A673 (cell line): ENCODE data around the gene GLIPR1. TPM values are rescaled to one million over a fixed set of nuclear protein-coding genes. Genes with fewer than 3 reads are reported as not detected.
"Not testable (repeated sequence)": the region's sequence is repeated elsewhere in the genome, so short reads cannot be mapped to it uniquely, and the experiment has no call there.

Experiments used
- BruUV-seq: library from RNA; stranded (reverse); fragments of 400-500 nt; replicated peaks from 2 replicates; lab custom pipeline; 2021; lab: Mats Ljungman, UMichigan
- CTCF ChIA-PET: fragments of 300-600 bp; sonication (Branson Sonifier 250); formaldehyde crosslinking; loops from one replicate; lab custom pipeline; 2022; ENCODE audit warnings: antibody characterized with exemption; lab: Charles Lee
- POLR2A ChIA-PET: fragments of 300-600 bp; sonication (Branson Sonifier 250); formaldehyde crosslinking; loops from one replicate; lab custom pipeline; 2022; ENCODE audit warnings: antibody characterized with exemption; ENCODE audit not compliant: low non-redundant PET; lab: Charles Lee
- DNase-seq: peaks from one replicate; pipeline ENCODE4 v3.0.0-alpha.2; 2015; ENCODE audit warnings: low spot score
- H3K27ac ChIP-seq: fragments of 200-600 bp; sonication (generic); 2 replicates; pipeline ENCODE4 v1.5.1; 2016; ENCODE audit warnings: mixed run types, low read depth, mild to moderate bottlenecking, mixed read lengths, antibody characterized with exemption, low read length; ENCODE audit not compliant: poor library complexity, severe bottlenecking
- H3K27me3 ChIP-seq: fragments of 200-600 bp; sonication (generic); replicated peaks from 2 replicates; pipeline ENCODE4 v1.6.1; 2017; ENCODE audit warnings: mixed run types, low read depth, mild to moderate bottlenecking, mixed read lengths, antibody characterized with exemption, low read length; ENCODE audit not compliant: insufficient read depth, poor library complexity
- H3K36me3 ChIP-seq: fragments of 200-600 bp; sonication (generic); 2 replicates; pipeline ENCODE4 v1.6.1; 2016; ENCODE audit warnings: mixed run types, mild to moderate bottlenecking, mixed read lengths, antibody characterized with exemption, low read length; ENCODE audit not compliant: insufficient read depth, poor library complexity, severe bottlenecking
- H3K4me1 ChIP-seq: fragments of 200-600 bp; sonication (generic); 2 replicates; pipeline ENCODE4 v1.6.1; 2017; ENCODE audit warnings: mixed run types, mild to moderate bottlenecking, mixed read lengths, antibody characterized with exemption, low read length; ENCODE audit not compliant: insufficient read depth, poor library complexity, severe bottlenecking
- H3K4me3 ChIP-seq: fragments of 200-600 bp; sonication (generic); 2 replicates; pipeline ENCODE4 v1.5.1; 2016; ENCODE audit warnings: low read depth, mixed run types, mild to moderate bottlenecking, mixed read lengths, low read length; ENCODE audit not compliant: poor library complexity, severe bottlenecking
- H3K9me3 ChIP-seq: fragments of 200-600 bp; sonication (generic); 2 replicates; pipeline ENCODE4 v1.6.1; 2016; ENCODE audit warnings: mixed run types, low read depth, mild to moderate bottlenecking, mixed read lengths, antibody characterized with exemption, low read length; ENCODE audit not compliant: poor library complexity, severe bottlenecking
- EZH2 ChIP-seq: fragments of 200-600 bp; sonication (generic); IDR thresholded peaks from 2 replicates; pipeline ENCODE4 v1.6.1; 2017; ENCODE audit warnings: borderline replicate concordance, low read depth, mild to moderate bottlenecking, mixed read lengths, antibody characterized with exemption, low read length; ENCODE audit not compliant: poor library complexity, severe bottlenecking
- intact Hi-C: fragments of 100-400 bp; cut with micrococcal nuclease; formaldehyde crosslinking; loops from one replicate; pipeline ENCODE4 v1.10.0; 2022; ENCODE audit not compliant: unreplicated experiment
- total RNA-seq: library from RNA; stranded (reverse); gene quantifications from 2 replicates; pipeline ENCODE4 v1.2.3, GENCODE V29; 2021
- TF ChIP-seq, protein P1 (sequence below): fragments of 300-800, 200-600 bp; sonication (generic); conservative IDR thresholded peaks from 2 replicates; pipeline ENCODE4 v1.5.1; 2017; ENCODE audit warnings: low read depth, mild to moderate bottlenecking, antibody characterized with exemption, low read length, moderate library complexity, mixed read lengths

GLIPR1 gene
- total RNA-seq, 1 experiment from 2014 or later, result 19.7 TPM

DNA sequence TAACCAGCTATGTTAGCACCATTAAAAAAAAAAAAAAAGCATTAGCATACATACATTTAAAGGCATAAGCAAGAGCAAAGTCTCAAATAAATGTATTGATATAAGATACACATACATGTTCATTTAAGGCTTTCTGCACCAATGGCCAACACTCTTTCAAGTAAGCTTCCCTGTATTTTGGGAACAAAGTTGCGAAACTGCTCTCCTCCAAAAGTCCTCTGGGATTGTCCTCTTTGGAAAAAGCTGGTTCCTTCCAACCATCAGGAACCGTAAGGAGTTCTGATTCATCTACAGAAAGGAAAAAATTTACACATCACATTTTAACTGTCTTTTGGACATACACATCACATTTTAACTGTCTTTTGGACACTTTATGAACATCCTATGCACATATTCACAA is 27.6 kb downstream of the GLIPR1 start:
- Histone ChIP-seq H3K27me3 (no peaks in the 10 kb centered on the region), H3K4me1 (peaks cover 5% of the 10 kb centered on the region), H3K27ac (no peak overlapping the region), H3K36me3 (peaks cover 34% of the 10 kb centered on the region), H3K4me3 (no peak overlapping the region), H3K9me3 (no peaks in the 10 kb centered on the region)
- no TSS peak for BruUV-seq
- CTCF ChIA-PET, result interaction anchor here (1.0 kb wide), 1 partner anchor 529 kb away, joined by 3 read pairs; no protein-coding TSS in a partner anchor
- intact Hi-C loops, result loop anchor here (5.0 kb wide), 2 partner anchors 176 to 821 kb away; partner anchors contain the start of genes CAPS2 and GLIPR1L1
- POLR2A ChIA-PET, result no interaction called here
- no peak for TF ChIP-seq EZH2
- no peak for DNase-seq

DNA sequence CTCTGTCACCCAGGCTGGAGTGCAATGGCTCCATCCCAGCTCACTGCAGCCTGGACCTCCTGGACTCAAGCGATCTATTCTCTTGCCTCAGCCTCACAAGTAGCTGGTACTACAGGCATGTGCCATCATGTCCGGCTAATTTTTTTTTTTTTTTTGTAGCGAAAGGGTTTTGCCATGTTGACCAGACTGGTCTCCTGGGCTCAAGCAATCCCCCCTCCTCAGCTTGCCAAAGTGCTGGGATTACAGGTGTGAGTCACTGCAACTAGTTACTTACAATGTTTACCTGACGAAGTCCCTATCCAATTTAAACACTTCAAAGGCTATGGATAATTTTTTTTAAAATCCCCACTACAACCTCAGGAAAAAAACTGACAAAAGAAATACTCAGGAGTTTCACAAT is 29.1 kb downstream of the GLIPR1 start:
- H3K4me3 ChIP-seq, result no peak overlapping the region
- ChIA-PET CTCF (interaction anchor here (0.7 kb wide), 1 partner anchor 523 kb away, joined by 8 read pairs; no protein-coding TSS in a partner anchor), POLR2A (no interaction called here)
- H3K27me3 ChIP-seq, result no peaks in the 10 kb centered on the region
- H3K36me3 ChIP-seq, result peaks cover 19% of the 10 kb centered on the region
- no peaks in the 10 kb centered on the region for H3K9me3 ChIP-seq
- BruUV-seq, result no TSS peak
- no peak overlapping the region for H3K27ac ChIP-seq
- no peak for DNase-seq
- intact Hi-C loops, result loop anchor here (5.0 kb wide), 2 partner anchors 177 to 822 kb away; partner anchors contain the start of genes CAPS2 and GLIPR1L1
- TF ChIP-seq, protein P1, sequence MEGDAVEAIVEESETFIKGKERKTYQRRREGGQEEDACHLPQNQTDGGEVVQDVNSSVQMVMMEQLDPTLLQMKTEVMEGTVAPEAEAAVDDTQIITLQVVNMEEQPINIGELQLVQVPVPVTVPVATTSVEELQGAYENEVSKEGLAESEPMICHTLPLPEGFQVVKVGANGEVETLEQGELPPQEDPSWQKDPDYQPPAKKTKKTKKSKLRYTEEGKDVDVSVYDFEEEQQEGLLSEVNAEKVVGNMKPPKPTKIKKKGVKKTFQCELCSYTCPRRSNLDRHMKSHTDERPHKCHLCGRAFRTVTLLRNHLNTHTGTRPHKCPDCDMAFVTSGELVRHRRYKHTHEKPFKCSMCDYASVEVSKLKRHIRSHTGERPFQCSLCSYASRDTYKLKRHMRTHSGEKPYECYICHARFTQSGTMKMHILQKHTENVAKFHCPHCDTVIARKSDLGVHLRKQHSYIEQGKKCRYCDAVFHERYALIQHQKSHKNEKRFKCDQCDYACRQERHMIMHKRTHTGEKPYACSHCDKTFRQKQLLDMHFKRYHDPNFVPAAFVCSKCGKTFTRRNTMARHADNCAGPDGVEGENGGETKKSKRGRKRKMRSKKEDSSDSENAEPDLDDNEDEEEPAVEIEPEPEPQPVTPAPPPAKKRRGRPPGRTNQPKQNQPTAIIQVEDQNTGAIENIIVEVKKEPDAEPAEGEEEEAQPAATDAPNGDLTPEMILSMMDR, result no peak
- TF ChIP-seq EZH2, result no peak
- peaks cover 5% of the 10 kb centered on the region for H3K4me1 ChIP-seq

DNA sequence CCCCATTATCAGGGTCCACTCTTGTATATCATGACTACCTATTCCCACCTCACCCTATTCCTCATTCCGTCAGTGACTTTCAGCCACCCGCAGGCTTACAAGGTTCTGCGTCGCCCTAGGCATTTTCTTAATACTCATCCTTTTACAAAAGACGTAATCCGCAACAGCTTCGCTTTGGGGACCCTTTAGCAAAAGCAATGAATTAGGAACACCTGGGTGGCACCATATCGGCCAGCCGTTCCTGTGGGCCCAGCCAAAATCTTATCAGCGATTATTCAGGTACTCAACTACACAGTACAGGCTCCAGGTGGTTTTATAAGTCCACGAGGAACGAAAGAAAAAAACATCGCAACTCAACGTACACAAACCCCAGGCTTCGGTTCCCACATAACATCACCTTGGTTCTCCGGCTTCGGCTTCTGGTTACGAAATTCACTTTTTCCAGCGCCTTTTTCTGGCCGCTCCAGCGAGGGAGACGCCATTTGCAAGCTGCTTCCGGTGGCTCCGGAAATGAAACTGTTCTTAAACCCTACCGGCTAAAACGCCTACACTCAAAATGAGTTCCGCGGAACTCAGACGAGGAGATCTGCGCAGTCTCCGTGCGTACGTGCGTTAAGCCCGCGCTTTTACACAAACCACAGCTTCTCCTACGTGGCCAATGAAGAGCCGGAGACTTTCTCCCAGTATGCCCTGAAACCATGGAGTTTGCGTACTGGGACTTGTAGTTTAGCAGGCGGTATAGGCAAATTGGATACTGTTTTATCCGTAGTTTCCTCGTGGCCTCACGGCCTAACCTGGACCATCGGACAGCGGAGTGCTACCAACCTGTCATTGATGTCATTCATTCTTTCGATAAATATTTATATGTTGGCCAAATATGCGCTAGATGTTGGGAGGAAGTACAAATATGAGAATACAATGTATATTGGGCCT is 30.8 kb downstream of the GLIPR1 start, which contains the start of gene KRR1:
Gene KRR1 (minus strand): TSS at position 494 of the 933 bp plus-strand sequence. CDS start 12 bp downstream, at position 482.
- POLR2A ChIA-PET, result no interaction called here
- H3K36me3 ChIP-seq, result peaks cover 1% of the 10 kb centered on the region
- no peak for TF ChIP-seq EZH2
- TF ChIP-seq, protein P1, result no peak
- CTCF ChIA-PET, result interaction anchor here (0.7 kb wide), 1 partner anchor 526 kb away, joined by 4 read pairs; no protein-coding TSS in a partner anchor
- DNase-seq, result peak; percentile 99
- H3K4me1 ChIP-seq, result peaks cover 5% of the 10 kb centered on the region
- intact Hi-C loops, result no loop called here
- no TSS peak for BruUV-seq
- no peaks in the 10 kb centered on the region for H3K9me3 ChIP-seq
- no peaks in the 10 kb centered on the region for H3K27me3 ChIP-seq
- H3K4me3 ChIP-seq, result peak within 1 kb of the TSS; percentile 68
- peak within 1 kb of the TSS; percentile 75 for H3K27ac ChIP-seq

DNA sequence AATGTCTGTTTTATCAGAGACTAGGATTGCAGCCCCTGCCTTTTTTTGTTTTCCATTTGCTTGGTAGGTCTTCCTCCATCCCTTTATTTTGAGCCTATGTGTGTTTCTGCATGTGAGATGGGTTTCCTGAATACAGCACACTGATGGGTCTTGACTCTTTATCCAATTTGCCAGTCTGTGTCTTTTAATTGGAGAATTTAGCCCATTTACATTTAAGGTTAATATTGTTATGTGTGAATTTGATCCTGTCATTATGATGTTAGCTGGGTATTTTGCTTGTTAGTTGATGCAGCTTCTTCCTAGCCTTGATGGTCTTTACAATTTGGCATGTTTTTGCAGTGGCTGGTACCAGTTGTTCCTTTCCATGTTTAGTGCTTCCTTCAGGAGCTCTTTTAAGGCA is 40.7 kb downstream of the GLIPR1 start:
- H3K27me3 ChIP-seq, H3K36me3 ChIP-seq, BruUV-seq, POLR2A ChIA-PET, DNase-seq, H3K4me1 ChIP-seq, CTCF ChIA-PET, H3K27ac ChIP-seq, H3K4me3 ChIP-seq, H3K9me3 ChIP-seq: not testable (repeated sequence)
- intact Hi-C loops, result loop anchor here (10.0 kb wide), 1 partner anchor 824 kb away; the partner anchor contains the start of gene BBS10

DNA sequence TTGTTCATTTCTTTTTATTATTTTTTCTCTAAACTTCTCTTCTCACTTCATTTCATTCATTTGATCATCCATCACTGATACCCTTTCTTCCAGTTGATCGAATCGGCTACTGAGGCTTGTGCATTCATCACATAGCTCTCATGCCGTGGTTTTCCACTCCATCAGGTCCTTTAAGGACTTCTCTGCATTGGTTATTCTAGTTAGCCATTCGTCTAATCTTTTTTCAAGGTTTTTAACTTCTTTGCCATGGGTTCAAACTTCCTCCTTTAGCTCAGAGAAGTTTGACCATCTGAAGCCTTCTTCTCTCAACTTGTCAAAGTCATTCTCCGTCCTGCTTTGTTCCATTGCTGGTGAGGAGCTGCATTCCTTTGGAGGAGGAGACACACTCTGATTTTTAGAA is 41.6 kb downstream of the GLIPR1 start:
- H3K4me3 ChIP-seq, H3K9me3 ChIP-seq, POLR2A ChIA-PET, H3K36me3 ChIP-seq, H3K27me3 ChIP-seq, BruUV-seq, DNase-seq, H3K4me1 ChIP-seq, CTCF ChIA-PET, H3K27ac ChIP-seq: not testable (repeated sequence)
- intact Hi-C loops, result loop anchor here (10.0 kb wide), 1 partner anchor 823 kb away; the partner anchor contains the start of gene BBS10
